Tibial artery (tissue), 4 donors: Measurements from ENCODE around the gene RASA3.
"Not testable (repeated sequence)": the region's sequence is repeated elsewhere in the genome, so short reads cannot be mapped to it uniquely, and the experiment has no call there.

ENCODE experiments used
- DNase-seq, 2 donors: peaks; one replicate each; pipeline ENCODE4 v3.0.0-alpha.2; 2019
- H3K27ac ChIP-seq, 2 donors: fragments of 200-600 bp; sonication (generic) in 1 of 2; 1 replicate in 1 of 2; 2 replicates in 1 of 2; pipeline ENCODE4 v1.5.1; 2018 to 2019; ENCODE audit warnings: mild to moderate bottlenecking in 1 of 2
- H3K27me3 ChIP-seq, 2 donors: fragments of 200-600 bp; sonication (generic) in 1 of 2; one replicate each; pipeline versions ENCODE4 v1.5.1 to v1.6.0; 2016 to 2019
- H3K36me3 ChIP-seq, 3 donors: fragments of 200-600 bp; sonication (generic) in 2 of 3; one replicate each; pipeline ENCODE4 v1.5.1; 2016 to 2019; ENCODE audit warnings: mild to moderate bottlenecking in 2 of 3
- H3K4me1 ChIP-seq, 4 donors: fragments of 200-600 bp; sonication (generic) in 2 of 4; 1 replicate in 3 of 4; 2 replicates in 1 of 4; pipeline ENCODE4 v1.5.1; 2016 to 2019
- H3K4me3 ChIP-seq, 2 donors: fragments of 200-600 bp; sonication (generic) in 1 of 2; 1 replicate in 1 of 2; 2 replicates in 1 of 2; pipeline ENCODE4 v1.5.1; 2018 to 2019; ENCODE audit warnings: mild to moderate bottlenecking in 2 of 2
- H3K9me3 ChIP-seq, 3 donors: fragments of 200-600 bp; sonication (generic) in 1 of 3; one replicate each; pipeline ENCODE4 v1.5.1; 2016 to 2019
- CTCF ChIP-seq, 2 experiments: fragments of 200-600 bp in 1 of 2; fragments of 450-650 bp in 1 of 2; IDR thresholded peaks; one replicate each; pipeline ENCODE4 v1.5.1; 2017 to 2019; ENCODE audit warnings: antibody characterized with exemption in 2 of 2, mild to moderate bottlenecking in 1 of 2, moderate library complexity in 1 of 2
- intact Hi-C: fragments of 100-400 bp; cut with DNase I; formaldehyde crosslinking; loops from one replicate; pipeline ENCODE4 v1.15.0; 2023; ENCODE audit warnings: low total_unique reads

RASA3 gene

GRCh38 chr13:114105521-114106225 lies 26.8 kb downstream of the RASA3 start:
- TF ChIP-seq CTCF (IDR thresholded peaks at IDR 0.05): no peak
- Histone ChIP-seq H3K27me3 (no peaks in the 10 kb centered on the region), H3K4me3 (no peak overlapping the region), H3K27ac (peak overlapping the region in 1 of 2 donors; percentile 6), H3K4me1 (peaks cover 0 to 45% (median 20%) of the 10 kb centered on the region in 4 donors), H3K9me3 (no peaks in the 10 kb centered on the region), H3K36me3 (peaks cover 0 to 4% (median 0%) of the 10 kb centered on the region in 3 donors)
- intact Hi-C loops: no loop called here
- peak; percentile 18 to 39 for DNase-seq

GRCh38 chr13:114104655-114105520 lies 27.5 kb downstream of the RASA3 start:
- H3K4me3 ChIP-seq: no peak overlapping the region
- intact Hi-C loops: no loop called here
- H3K27ac ChIP-seq: peak overlapping the region in 1 of 2 donors; percentile 6
- H3K9me3 ChIP-seq: no peaks in the 10 kb centered on the region
- no peaks in the 10 kb centered on the region for H3K27me3 ChIP-seq
- peaks cover 0 to 45% (median 23%) of the 10 kb centered on the region in 4 donors for H3K4me1 ChIP-seq
- TF ChIP-seq CTCF (IDR thresholded peaks at IDR 0.05): no peak
- DNase-seq: peak; percentile 16 to 65
- peaks cover 0 to 4% (median 0%) of the 10 kb centered on the region in 3 donors for H3K36me3 ChIP-seq

GRCh38 chr13:114103801-114104654 lies 28.4 kb downstream of the RASA3 start:
- DNase-seq: peak; percentile 16 to 51

GRCh38 chr13:114103289-114103621 lies 29.2 kb downstream of the RASA3 start:
- H3K9me3 ChIP-seq, H3K27me3 ChIP-seq, H3K27ac ChIP-seq, intact Hi-C loops, H3K36me3 ChIP-seq, H3K4me3 ChIP-seq, DNase-seq: not testable (repeated sequence)
- H3K4me1 ChIP-seq: peaks cover 0 to 48% (median 31%) of the 10 kb centered on the region in 4 donors

More at GRCh38 chr13:114103801-114104654, 28.4 kb downstream of the RASA3 start:
- no peak for TF ChIP-seq CTCF (IDR thresholded peaks at IDR 0.05)
- Histone ChIP-seq H3K4me3 (no peak overlapping the region), H3K27me3 (no peaks in the 10 kb centered on the region), H3K36me3 (peaks cover 0 to 4% (median 0%) of the 10 kb centered on the region in 3 donors), H3K4me1 (peaks cover 0 to 41% (median 26%) of the 10 kb centered on the region in 4 donors), H3K27ac (no peak overlapping the region), H3K9me3 (no peaks in the 10 kb centered on the region)
- intact Hi-C loops: no loop called here

- Histone ChIP-seq H3K36me3 (no peaks in the 10 kb centered on the region), H3K9me3 (no peaks in the 10 kb centered on the region), H3K4me3 (no peak overlapping the region), H3K27ac (no peak overlapping the region), H3K27me3 (no peaks in the 10 kb centered on the region), H3K4me1 (peaks cover 0 to 49% (median 31%) of the 10 kb centered on the region in 4 donors)
- no peak for TF ChIP-seq CTCF (IDR thresholded peaks at IDR 0.05)
- peak; percentile 19 to 60 for DNase-seq
- intact Hi-C loops: no loop called here
Observed at GRCh38 chr13:114102521-114103288, 29.7 kb downstream of the RASA3 start.
